ENCODE data around the gene RELN.

GRCh38 chr7:103564416-103564815 lies 425.0 kb downstream of the RELN start:
- TF ChIP-seq POLR2AphosphoS5 (IDR thresholded peaks at IDR 0.05), result no peak
- TF ChIP-seq CTCF (IDR thresholded peaks at IDR 0.05), result no peak
- TF ChIP-seq POLR2A (IDR thresholded peaks at IDR 0.05), result no peak
- no peak for TF ChIP-seq EP300 (IDR thresholded peaks at IDR 0.05)

Measured in gastroesophageal sphincter (tissue), 3 donors.